Suprapubic skin (tissue), 4 donors: ENCODE results near the gene TBCEL.

Experiments used
- CTCF ChIP-seq, 2 donors: fragments of 200-600 bp in 1 of 2; fragments of 450-650 bp in 1 of 2; sonication (generic) in 1 of 2; IDR thresholded peaks; one replicate each; pipeline ENCODE4 v1.5.1; 2016 to 2019; ENCODE audit warnings: antibody characterized with exemption in 2 of 2, mild to moderate bottlenecking in 1 of 2, moderate library complexity in 1 of 2
- POLR2A ChIP-seq, 2 donors: fragments of 450-650 bp; IDR thresholded peaks; one replicate each; pipeline ENCODE4 v1.6.1; 2017; ENCODE audit warnings: antibody characterized with exemption in 2 of 2, mild to moderate bottlenecking in 2 of 2, moderate library complexity in 2 of 2
- POLR2AphosphoS5 ChIP-seq, 3 donors: sonication (generic); formaldehyde crosslinking; IDR thresholded peaks; one replicate each; pipeline ENCODE4 v1.6.1; 2017; ENCODE audit warnings: antibody characterized with exemption in 3 of 3

DNA sequence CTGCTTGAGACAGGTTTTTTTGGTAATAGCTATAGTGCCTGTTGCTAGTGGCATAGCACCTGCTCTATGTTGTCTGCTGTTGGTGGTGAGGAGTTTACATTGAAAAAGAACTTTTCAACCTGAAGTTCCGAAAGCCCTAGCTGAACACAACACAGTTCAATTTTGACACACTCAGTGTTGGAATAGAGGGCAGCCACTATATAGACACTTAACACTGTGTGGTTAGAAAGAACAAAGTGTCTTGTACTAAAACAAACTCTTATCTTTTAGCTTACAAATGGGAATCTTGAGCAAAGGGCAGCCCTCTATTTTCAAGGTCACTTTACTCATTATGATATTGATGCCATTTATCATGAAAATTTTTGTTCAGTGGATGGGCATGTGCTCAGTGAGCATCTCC is 18.4 kb downstream of the TBCEL start:
- TF ChIP-seq CTCF (IDR thresholded peaks at IDR 0.05) (no peak), POLR2A (IDR thresholded peaks at IDR 0.05) (no peak), POLR2AphosphoS5 (IDR thresholded peaks at IDR 0.05) (no peak)
